ENCODE results near the gene EPHB1.

EPHB1 gene

GRCh38 chr3:135178566-135178965 is 383.5 kb downstream of the EPHB1 start:
- Mint-ChIP-seq H3K27me3 (ENCODE audit: low read depth) (peaks cover 9% of the 10 kb centered on the region), H3K9me3 (no peaks in the 10 kb centered on the region), H3K4me3 (no peak overlapping the region), H3K4me1 (peaks cover 14% of the 10 kb centered on the region), H3K36me3 (ENCODE audit: low read depth) (no peaks in the 10 kb centered on the region), H3K27ac (no peak overlapping the region)
- no peak for TF ChIP-seq CTCF (IDR thresholded peaks at IDR 0.05; ENCODE audit: unreplicated experiment in 3 of 3)

GRCh38 chr3:135181408-135181807 is 386.3 kb downstream of the EPHB1 start:
- Mint-ChIP-seq H3K4me1 (peaks cover 10% of the 10 kb centered on the region), H3K9me3 (no peaks in the 10 kb centered on the region), H3K36me3 (ENCODE audit: low read depth) (no peaks in the 10 kb centered on the region), H3K4me3 (no peak overlapping the region), H3K27ac (peak overlapping the region in 1 of 3 experiments; percentile 17), H3K27me3 (ENCODE audit: low read depth) (peaks cover 5% of the 10 kb centered on the region)
- TF ChIP-seq CTCF (IDR thresholded peaks at IDR 0.05; ENCODE audit: unreplicated experiment in 3 of 3): no peak

- Mint-ChIP-seq H3K9me3 (no peaks in the 10 kb centered on the region), H3K27me3 (ENCODE audit: low read depth) (peaks cover 5% of the 10 kb centered on the region), H3K4me3 (no peak overlapping the region)
These were observed 387.4 kb downstream of the EPHB1 start for GRCh38 chr3:135182364-135182998.

GRCh38 chr3:135190658-135191057 is 395.6 kb downstream of the EPHB1 start:
- Mint-ChIP-seq H3K36me3 (ENCODE audit: low read depth) (peaks cover 5% of the 10 kb centered on the region), H3K4me3 (no peak overlapping the region), H3K27ac (peak overlapping the region in 1 of 3 experiments; percentile 56), H3K4me1 (peaks cover 5% of the 10 kb centered on the region), H3K9me3 (peaks cover 3% of the 10 kb centered on the region), H3K27me3 (ENCODE audit: low read depth) (peaks cover 5% of the 10 kb centered on the region)
- TF ChIP-seq CTCF (IDR thresholded peaks at IDR 0.05; ENCODE audit: unreplicated experiment in 3 of 3): no peak

More at GRCh38 chr3:135182364-135182998, 387.4 kb downstream of the EPHB1 start:
- Mint-ChIP-seq H3K27ac (peak overlapping the region; percentile 7 to 58 (median 11)), H3K4me1 (peaks cover 10% of the 10 kb centered on the region), H3K36me3 (ENCODE audit: low read depth) (no peaks in the 10 kb centered on the region)
- TF ChIP-seq CTCF (IDR thresholded peaks at IDR 0.05; ENCODE audit: unreplicated experiment in 3 of 3): no peak

- no peak for TF ChIP-seq CTCF (IDR thresholded peaks at IDR 0.05; ENCODE audit: unreplicated experiment in 3 of 3)
- Mint-ChIP-seq H3K27me3 (ENCODE audit: low read depth) (peaks cover 5% of the 10 kb centered on the region), H3K9me3 (peaks cover 3% of the 10 kb centered on the region), H3K27ac (peak overlapping the region in 2 of 3 experiments; percentile 2 to 6), H3K4me3 (no peak overlapping the region), H3K36me3 (ENCODE audit: low read depth) (peaks cover 5% of the 10 kb centered on the region), H3K4me1 (peaks cover 5% of the 10 kb centered on the region)
These were observed 396.6 kb downstream of the EPHB1 start for GRCh38 chr3:135191708-135192107.

GRCh38 chr3:135192929-135193328 is 397.9 kb downstream of the EPHB1 start:
- Mint-ChIP-seq H3K27ac (no peak overlapping the region), H3K9me3 (peaks cover 3% of the 10 kb centered on the region), H3K36me3 (ENCODE audit: low read depth) (peaks cover 5% of the 10 kb centered on the region), H3K27me3 (ENCODE audit: low read depth) (peaks cover 5% of the 10 kb centered on the region), H3K4me3 (no peak overlapping the region), H3K4me1 (peaks cover 5% of the 10 kb centered on the region)
- TF ChIP-seq CTCF (IDR thresholded peaks at IDR 0.05; ENCODE audit: unreplicated experiment in 3 of 3): no peak
